HG03196 (cell line): ENCODE measurements around the gene LYSMD1.
"Not testable (repeated sequence)": the region's sequence is repeated elsewhere in the genome, so short reads cannot be mapped to it uniquely, and the experiment has no call there.

Source experiments
- ATAC-seq: cut with Tn5 transposase; IDR thresholded peaks from one replicate; pipeline ENCODE4 v1.9.1; 2021; ENCODE audit not compliant: unreplicated experiment

The LYSMD1 gene, protein sequence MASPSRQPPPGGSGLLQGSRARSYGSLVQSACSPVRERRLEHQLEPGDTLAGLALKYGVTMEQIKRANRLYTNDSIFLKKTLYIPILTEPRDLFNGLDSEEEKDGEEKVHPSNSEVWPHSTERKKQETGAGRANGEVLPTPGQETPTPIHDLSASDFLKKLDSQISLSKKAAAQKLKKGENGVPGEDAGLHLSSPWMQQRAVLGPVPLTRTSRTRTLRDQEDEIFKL

DNA sequence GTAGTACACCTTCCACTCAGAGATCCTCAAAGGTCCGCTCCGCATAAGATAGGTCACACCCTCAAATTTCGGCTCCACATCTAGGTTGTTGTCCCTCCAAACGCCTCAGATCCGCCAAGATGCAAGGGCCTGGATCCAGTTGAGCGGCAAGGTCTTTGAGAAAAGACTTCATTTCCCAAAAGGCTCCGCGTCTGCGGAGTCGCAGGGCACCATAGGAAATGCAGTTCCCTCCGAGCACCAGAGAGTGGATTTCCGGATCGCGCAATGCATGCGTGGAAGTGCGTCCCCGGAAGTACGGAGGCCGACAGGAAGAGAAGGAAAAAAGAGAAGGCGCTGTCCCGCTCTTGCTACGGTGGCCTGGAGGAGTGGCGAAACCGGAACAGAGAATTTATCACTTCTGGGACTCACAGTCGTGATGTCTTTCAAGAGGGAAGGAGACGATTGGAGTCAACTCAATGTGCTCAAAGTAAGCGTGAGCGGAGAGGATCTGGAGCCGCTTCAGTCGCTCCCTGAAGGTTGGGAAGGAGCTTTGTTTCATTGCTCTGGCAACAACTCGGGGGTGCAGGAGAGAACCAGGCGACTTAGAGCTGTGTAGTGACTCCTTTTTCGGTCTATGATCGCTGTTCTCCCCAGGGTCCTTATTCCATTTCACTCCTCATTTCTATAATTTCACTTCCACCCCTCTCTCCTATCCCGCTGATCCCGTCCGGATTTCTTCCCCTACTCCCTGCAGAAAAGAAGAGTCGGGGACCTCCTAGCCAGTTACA, at the start of gene LYSMD1, which contains the start of gene SCNM1:
TSS of gene LYSMD1 (minus strand) at position 165 of the 767 bp plus-strand sequence. CDS start 644 bp downstream, outside the sequence.
TSS of gene SCNM1 (plus strand) at position 407 of the 767 bp plus-strand sequence. CDS start at position 416, 9 bp downstream.
- peak; percentile 83 for ATAC-seq

DNA sequence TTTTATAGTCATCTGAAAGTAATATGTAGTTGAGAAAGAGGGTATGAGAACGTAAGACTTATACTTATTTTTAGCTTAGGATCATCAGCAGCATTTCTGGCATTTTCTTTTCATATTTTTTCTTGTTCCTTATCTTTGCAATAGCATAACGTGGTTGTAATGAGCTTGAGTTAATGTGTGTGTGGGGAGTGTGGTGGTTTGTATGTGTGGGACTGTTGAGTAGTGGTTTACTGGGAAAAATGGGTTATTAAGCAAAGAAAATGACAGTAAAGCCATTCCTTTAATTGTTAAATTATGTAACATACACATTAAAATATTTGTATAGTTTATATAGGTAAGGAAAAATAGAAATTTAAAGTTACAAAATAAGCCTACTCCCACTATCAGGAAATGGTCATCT, 47.9 kb upstream of the LYSMD1 start:
- ATAC-seq, result no peak

DNA sequence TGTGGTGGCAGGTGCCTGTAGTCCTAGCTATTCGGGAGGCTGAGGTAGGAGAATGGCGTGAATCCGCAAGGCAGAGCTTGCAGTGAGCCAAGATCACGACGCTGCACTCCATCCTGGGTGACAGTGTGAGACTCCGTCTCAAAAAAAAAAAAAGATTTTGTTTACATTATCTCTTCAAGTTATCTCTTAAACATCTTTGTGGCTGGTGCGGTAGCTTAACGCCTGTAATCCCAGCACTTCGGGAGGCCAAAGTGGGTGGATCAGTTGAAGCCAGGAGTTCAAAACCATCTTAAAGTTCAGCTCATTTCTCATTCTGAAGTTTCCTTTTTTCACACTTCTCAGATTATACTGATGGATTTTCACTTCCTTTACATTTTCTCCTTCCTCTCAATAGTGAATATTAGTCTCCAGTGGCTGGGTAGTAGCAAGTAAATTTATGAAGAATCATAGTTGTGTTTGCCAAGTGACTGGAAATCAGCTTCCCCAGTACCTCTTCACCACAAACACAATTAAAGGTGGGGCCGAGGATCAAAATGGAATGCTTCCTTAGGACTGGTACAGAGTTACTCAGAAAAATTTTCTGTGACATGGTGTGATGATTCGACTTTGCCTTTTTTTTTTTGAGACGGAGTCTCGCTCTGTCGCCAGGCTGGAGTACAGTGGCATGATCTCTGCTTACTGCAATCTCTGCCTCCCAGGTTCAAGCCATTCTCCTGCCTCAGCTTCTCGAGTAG, 46.4 kb upstream of the LYSMD1 start:
- ATAC-seq, result no peak

DNA sequence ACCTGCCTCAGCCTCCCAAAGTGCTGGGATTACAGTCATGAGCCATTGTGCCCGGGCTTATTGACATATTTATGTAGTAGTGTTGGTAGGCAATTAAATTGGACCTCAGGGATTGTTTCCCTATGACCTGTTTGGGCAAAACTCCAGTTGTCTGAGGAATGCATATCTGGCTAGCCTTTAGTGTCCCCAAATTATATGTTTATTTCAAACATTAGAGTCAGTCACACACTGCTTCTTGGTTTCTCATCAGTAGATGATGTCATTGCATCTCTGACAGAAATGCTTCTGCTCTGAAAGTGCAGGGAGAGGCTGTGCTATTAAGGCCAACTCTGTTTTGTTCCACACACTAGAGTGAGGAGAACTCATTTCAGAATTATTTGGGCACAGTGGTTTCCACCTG, 45.1 kb upstream of the LYSMD1 start:
- no peak for ATAC-seq

DNA sequence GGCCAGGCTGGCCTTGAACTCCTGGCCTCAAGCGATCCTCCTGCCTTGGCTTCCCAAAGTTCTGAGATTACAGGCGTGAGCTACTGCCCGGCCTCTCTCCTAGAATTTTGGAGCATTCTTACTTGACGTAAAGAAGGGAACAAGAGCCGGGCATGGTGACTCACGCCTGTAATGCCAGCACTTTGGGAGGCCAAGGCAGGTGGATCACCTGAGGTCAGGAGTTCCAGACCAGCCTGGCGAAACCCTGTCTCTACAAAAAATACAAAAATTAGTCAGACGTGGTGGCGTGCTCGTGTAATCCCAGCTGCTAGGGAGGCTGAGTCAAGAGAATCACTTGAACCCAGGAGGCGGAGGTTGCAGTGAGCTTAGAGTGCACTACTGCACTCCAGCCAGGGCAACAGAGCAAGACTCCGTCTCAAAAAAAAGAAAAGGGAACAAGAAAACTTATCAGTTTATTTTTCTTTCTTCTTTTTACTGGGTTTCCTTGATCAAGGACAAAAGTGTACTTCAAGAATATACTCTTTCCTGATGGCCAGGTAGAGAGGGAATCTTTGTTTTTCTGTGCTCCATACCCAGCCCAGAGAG, 39.8 kb upstream of the LYSMD1 start:
- not testable (repeated sequence) for ATAC-seq

DNA sequence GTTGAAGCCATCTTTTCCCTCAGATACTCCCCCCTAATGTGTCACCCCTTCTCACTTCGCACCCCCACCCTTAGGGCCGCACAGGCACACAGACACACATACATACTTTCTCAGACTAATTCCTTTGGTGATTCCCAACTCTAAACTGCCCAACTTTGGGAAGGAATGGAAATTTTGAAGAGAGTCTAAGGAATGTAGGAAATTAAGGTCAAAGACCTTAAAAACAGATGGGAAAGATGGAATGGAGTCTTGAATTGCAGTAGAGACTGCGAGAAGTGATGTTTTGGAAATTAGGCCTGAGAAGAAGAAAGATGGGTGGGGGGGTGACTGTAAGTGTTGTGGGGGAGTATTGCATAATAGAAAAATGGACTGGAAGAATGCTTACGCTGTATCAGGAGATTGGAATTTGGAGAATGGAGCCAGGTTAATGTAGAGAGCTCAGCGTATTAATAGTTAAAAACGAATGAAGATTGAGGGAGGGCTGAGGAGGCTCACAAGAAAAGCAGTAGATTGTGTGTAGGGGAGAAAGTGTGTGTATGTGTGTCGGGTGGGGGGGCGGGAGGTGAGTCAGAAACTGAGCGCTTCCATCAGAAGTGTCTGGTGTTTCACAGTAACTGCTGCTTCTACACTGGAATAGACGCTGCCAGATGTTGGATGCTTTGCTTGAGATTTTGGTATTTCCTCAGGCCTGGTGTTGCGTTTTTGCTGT, 34.3 kb upstream of the LYSMD1 start:
- ATAC-seq, result no peak

DNA sequence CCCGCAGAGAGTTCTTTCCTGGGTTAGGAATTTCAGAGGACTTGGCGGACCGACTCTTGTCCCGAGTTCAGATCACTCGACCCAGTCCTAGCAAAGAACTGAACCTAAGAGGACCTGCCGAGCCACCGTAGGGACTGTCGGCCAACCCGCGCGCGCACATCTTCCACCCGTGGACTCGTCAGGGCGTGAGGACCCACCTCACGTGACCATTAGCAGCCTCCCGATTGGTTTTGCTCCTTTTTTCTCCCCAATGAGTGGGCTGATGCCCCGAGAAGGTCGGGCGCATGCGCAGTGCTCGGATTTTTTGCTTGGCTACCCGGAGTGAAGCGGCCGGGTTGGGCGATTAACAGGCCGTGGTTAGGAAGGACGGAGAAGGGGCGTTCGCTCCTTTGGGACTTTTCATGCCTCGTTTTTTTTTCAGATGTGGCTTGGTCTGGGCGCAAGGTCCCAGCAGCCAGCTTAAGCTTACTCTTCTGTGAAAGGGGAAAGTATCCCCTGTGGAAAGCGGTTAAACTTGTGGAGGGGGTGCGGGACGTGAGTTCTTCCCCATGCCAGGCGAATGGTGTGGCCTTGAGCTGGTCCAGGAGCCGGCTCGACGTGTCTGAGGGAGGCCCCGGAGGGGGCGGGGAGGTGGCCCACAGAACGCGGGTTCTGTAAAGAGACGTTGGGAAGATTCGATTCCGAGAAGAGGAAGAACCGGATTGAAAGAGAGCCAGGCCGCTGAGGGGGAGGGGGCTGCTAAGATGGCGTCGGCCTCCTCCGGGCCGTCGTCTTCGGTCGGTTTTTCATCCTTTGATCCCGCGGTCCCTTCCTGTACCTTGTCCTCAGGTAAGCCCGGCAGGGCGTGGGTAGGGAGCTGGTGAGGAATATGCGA, 32.8 kb upstream of the LYSMD1 start, which contains the start of gene PIP5K1A:
TSS of gene PIP5K1A (plus strand) at position 299 of the 874 bp plus-strand sequence. CDS start at position 744, 445 bp downstream.
- ATAC-seq, result peak; percentile 81

DNA sequence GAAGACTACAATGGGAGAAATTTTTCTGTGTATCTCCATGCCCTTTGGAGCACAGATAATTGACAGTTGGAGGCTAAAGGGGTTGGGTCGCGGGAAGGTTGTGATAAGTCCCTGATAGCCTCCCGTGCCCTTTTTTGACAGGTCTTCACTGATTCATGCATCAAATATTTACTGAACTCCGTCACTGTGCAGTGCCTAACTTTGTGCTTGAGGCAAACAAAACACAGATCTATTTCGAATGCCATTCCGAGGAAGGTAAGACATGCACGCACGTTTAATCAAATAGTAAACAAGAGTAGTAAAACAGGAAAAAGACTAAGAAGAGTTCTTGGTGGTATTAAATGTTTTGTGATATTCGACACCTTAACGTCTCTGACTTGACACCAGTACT, 32.2 kb upstream of the LYSMD1 start:
- ATAC-seq, result no peak

DNA sequence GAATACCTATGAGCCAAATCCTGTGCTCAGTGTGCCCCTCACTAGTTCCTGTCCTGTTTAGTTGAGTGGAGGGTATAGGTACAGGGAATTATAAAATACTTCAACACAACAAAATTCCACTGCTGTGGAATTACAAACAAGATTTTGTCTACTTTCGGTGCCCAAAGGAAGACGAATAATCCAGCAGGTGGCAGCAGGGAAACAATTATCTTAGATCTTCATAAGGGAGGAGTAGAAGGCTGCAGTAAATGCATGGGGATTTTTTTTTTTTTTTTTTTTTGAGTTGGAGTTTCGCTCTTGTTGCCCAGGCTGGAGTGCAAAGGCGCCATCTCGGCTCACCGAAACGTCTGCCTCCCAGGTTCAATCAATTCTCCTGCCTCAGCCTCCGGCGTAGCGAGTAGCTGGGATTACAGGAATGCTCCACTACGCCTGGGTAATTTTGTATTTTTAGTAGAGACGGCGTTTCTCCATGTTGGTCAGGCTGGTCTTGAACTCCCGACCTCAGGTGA, 30.6 kb upstream of the LYSMD1 start:
- no peak for ATAC-seq

DNA sequence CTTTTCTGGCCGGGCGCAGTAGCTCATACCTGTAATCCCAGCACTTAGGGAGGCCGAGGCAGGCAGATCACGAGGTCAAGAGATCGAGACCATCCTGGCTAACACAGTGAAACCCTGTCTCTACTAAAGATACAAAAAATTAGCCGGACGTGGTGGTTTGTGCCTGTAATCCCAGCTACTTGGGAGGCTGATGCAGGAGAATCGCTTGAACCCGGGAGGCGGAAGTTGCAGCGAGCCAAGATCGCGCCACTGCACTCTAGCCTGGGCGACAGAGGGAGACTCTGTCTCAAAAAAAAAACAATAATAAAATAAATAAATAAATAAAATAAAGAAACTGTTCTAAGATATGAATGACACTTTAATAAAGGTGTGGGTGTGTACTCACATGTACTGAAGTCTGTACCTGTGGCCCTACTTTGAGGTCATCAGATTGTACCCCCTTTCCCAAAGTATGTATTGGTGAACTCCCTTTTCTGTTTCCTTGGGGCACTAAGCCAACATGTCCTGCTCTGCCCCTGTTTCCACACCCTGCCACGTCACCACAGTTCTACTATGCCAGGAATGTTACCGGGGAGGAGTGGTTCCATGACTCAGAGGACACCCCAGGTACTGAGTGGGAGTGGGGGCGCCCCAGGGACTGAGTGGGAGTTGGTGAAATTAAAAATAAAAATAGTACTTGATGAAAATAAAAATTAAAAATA, 29.3 kb upstream of the LYSMD1 start:
- ATAC-seq, result not testable (repeated sequence)

DNA sequence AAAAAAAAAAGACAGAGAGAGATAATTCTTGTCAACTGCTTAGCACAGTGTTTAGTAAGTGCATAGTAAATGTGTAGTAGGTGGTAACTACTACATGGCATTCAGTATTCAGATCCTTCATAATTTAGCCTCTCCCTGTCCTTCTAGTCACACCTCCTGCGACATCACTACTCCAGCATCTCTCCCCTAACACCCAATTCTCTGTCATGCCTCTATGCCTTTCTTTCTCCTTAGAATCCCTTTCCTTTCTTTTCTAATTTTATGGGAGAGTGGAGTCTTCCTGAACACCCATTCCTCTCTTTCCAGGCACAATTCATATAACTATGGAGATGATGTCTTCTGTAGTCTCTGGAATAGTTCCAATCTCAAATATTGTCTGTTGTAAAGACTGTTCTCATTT, 28.2 kb upstream of the LYSMD1 start:
- ATAC-seq, result no peak

DNA sequence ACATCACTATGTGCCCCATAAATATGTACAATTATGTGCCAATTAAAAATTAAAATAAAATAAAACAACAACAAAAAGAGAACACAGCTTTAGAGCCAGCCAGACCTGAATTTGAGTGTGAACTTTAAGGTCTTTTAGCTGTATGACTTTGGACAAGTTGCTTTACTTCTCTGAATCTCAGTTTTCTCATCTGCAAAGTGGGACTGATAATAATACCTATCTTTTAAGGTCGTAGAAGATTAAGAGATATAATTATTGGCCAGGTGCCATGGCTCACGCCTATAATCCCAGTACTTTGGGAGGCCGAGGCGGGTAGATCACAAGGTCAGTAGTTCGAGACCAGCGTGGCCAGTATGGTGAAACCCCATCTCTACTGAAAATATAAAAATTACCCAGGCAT, 27.6 kb upstream of the LYSMD1 start:
- ATAC-seq, result no peak

DNA sequence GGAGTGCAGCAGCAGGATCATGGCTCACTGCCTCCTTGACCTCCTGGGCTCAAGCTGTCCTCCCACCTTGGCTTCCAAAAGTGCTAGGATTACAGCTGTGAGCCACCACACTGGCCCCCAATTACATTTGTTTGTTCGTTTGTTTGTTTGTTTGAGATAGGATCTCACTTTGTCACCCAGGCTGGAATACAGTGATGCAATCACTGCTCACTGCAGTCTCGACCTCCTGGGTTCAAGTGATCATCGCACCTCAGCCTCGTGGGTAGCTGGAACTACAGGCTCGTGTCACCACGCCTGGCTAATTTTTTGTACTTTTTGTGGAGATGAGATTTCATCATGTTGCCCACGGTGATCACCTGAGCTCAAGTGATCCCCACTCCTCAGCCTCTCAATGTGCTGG, 26.3 kb upstream of the LYSMD1 start:
- ATAC-seq, result no peak

DNA sequence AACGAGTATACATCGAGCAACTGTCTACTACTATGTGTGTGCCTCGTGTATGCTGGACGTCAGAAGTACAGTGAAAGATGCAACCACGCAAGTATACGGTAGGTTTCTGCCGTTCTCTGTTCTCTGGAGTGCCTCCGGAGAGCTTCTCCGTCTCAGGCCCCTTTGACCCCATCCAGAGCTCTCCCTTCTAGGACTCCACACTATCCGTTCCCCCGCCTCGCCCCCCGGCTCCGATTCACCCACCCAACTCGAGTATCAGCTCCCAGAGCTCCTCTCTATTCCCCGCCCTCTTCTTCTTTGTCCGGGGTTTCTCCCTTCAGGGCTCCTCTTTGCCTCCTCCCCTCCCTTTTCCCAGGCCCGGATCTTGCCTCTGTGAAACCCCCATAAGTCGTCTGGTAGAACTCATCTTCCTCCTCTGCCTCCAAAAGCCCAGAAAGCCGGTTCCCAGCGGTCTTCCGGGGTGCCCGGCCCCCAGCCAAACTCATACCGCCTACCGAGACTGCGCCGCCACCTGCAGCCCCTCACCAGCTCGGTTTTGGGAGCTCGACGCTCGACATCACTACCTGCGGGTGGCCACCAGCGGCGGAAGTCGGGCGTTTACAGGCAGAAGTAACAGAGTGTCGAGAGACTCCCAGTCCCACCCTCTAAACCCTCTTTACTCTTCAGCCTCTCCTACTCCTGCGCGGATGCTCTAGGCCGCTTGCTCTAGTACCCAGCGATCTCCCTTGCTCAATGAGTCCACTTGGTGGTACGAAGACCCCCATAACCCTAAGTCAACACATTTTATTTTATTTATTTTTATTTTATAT, 24.1 kb upstream of the LYSMD1 start, which contains the start of gene VPS72:
TSS of gene VPS72 (minus strand) at position 561 of the 809 bp plus-strand sequence. CDS start at position 485, 76 bp downstream.
- ATAC-seq, result peak; percentile 73

DNA sequence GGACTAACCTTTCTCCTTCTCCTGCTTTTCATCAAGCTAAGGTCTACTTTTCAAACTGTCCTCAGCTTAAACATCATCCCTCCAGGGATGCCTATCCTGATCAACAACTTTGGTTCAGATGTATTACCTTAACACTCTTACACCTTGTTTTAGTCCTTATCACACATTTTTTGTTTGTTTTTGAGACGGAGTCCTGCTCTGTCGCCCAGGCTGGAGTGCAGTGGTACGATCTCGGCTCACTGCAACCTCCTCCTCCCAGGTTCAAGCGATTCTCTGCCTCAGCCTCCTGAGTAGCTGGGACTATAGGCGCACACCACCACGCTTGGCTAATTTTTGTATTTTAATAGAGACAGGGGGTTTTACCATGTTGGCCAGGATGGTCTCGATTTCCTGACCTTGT, 23.0 kb upstream of the LYSMD1 start:
- not testable (repeated sequence) for ATAC-seq

DNA sequence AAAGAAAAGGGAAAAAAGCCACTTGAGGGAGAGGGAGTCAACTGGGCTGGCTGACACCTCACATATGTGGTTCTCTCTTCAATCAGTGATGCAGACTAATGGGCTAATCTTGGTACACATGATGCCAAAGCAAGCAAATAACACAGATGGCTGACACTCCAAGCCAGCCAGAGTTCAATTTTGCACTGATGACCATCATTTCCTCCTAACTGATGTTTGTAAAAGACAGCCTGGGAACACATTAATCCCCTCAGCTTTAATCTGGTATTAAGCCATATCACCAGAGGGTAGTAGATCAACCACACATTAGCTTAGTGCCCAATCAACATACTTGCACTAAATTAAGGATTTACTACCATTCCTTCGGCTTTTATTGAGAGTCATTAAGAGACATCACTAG, 21.5 kb upstream of the LYSMD1 start:
- no peak for ATAC-seq

DNA sequence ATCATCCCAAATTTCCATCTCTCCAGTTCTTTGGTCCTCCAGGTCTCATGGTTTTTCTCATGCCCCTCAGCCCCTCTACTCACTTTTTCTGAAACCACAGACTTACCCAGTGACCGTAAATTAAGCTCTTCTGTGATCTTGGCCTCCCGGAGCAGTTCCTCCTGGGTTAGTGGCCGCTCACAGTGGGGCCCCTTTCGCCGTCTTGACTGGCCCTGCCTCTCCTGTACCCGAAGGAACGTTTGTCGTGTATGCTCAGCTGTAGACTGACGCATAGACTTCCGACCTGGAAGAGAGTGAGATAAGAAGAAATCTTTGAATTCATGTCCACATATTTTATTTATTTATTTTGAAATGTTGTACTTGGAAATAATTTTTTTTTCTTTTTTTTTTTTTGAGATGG, 18.5 kb upstream of the LYSMD1 start:
- no peak for ATAC-seq

DNA sequence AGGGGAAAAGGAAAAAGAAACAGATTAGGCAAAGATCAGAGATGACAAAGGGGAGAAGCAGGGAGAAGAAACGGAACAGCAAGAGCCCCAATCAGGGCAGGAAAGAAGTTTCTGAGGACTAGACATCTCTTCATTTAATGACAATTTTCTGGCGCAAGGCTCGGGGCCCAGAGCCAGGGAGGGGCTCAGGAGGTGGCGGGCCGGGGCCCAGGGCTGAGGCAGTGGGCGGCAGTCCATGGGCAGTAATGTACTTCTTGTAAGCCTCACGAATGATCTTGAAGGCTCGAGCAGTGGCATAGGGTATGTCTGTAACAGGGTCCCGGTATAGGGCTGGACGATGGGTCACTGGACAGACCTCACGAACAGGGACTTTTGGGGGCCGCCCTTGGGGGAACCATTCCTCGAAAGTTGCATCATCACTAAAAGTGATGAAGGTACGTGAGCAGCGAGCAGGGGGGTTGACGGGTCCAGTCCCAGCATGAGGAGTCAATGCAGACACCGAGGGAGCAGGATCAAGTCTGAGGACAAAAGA, 10.9 kb upstream of the LYSMD1 start:
- ATAC-seq, result no peak
